Inflammatory macrophage treated with lipopolysaccharide for 4 hours (primary cell): Measurements from ENCODE around the gene RAVER1.
A peak's percentile ranks its signal among the peaks of the same experiment; 100 is the strongest.

Source experiments
- DNase-seq: peaks from one replicate; pipeline ENCODE4 v3.0.0-alpha.2; 2020

The RAVER1 gene

GRCh38 chr19:10317045-10317856 lies 16.1 kb downstream of the RAVER1 start:
- no peak for DNase-seq

GRCh38 chr19:10316229-10317044 lies 16.9 kb downstream of the RAVER1 start:
- DNase-seq: no peak

GRCh38 chr19:10315335-10316214 lies 17.8 kb downstream of the RAVER1 start, which contains the start of gene FDX2:
TSS of gene FDX2 (minus strand) at chr19:10316015. CDS start at chr19:10315996, 19 bp downstream.
- DNase-seq: peak; percentile 82

- DNase-seq: no peak
These were observed 23.9 kb downstream of the RAVER1 start, which contains the start of gene ZGLP1 for GRCh38 chr19:10309423-10309822. TSS of gene ZGLP1 (minus strand) at chr19:10309815.

GRCh38 chr19:10306327-10306726 lies 27.0 kb downstream of the RAVER1 start:
- DNase-seq: no peak

- peak; percentile 85 for DNase-seq
These were observed 28.1 kb downstream of the RAVER1 start for GRCh38 chr19:10305139-10305806.

- DNase-seq: peak; percentile 71
These were observed 33.5 kb downstream of the RAVER1 start for GRCh38 chr19:10299545-10300458.

- no peak for DNase-seq
These were observed 37.3 kb downstream of the RAVER1 start for GRCh38 chr19:10295847-10296591.

- DNase-seq: peak; percentile 55
These were observed 38.0 kb downstream of the RAVER1 start for GRCh38 chr19:10295305-10295846.

GRCh38 chr19:10294368-10294697 lies 39.0 kb downstream of the RAVER1 start:
- DNase-seq: no peak

- no peak for DNase-seq
These were observed 39.5 kb downstream of the RAVER1 start for GRCh38 chr19:10293637-10294367.

- peak; percentile 24 for DNase-seq
These were observed 40.3 kb downstream of the RAVER1 start for GRCh38 chr19:10292789-10293636.

- DNase-seq: peak; percentile 91
These were observed 41.0 kb downstream of the RAVER1 start for GRCh38 chr19:10292206-10292788.

GRCh38 chr19:10291554-10292205 lies 41.6 kb downstream of the RAVER1 start:
- DNase-seq: no peak

- peak; percentile 58 for DNase-seq
These were observed 42.3 kb downstream of the RAVER1 start for GRCh38 chr19:10290876-10291553.

GRCh38 chr19:10290357-10290875 lies 42.9 kb downstream of the RAVER1 start:
- DNase-seq: no peak
